GM08714 (cell line): ENCODE data around the gene COMMD2.

Experiments used
- H3K4me3 ChIP-seq: fragments of 200-500 bp; sonication (Bioruptor generic); 2 replicates; pipeline ENCODE4 v1.5.1; 2014; ENCODE audit warnings: mild to moderate bottlenecking, low read length, inconsistent platforms
- ZNF274 ChIP-seq: IDR thresholded peaks from 2 replicates; pipeline ENCODE4 v1.6.1; 2012; ENCODE audit warnings: mild to moderate bottlenecking, low read depth, low read length

Gene COMMD2

GRCh38 chr3:149752051-149752787 is at the start of gene COMMD2:
Gene COMMD2, minus strand, starts transcription at chr3:149752489. Its CDS starts 45 bp downstream, at chr3:149752444.
- TF ChIP-seq ZNF274 = no peak
- peak within 1 kb of the TSS; percentile 97 for H3K4me3 ChIP-seq

GRCh38 chr3:149801639-149802038 is 49.4 kb upstream of the COMMD2 start:
- H3K4me3 ChIP-seq = no peak overlapping the region
- no peak for TF ChIP-seq ZNF274

- no peak for TF ChIP-seq ZNF274
Measured at GRCh38 chr3:149801195-149801594, 48.9 kb upstream of the COMMD2 start.

GRCh38 chr3:149800693-149801092 is 48.4 kb upstream of the COMMD2 start:
- no peak for TF ChIP-seq ZNF274

More at GRCh38 chr3:149801195-149801594, 48.9 kb upstream of the COMMD2 start:
- H3K4me3 ChIP-seq = no peak overlapping the region

GRCh38 chr3:149796026-149796425 is 43.7 kb upstream of the COMMD2 start:
- no peak for TF ChIP-seq ZNF274
- no peak overlapping the region for H3K4me3 ChIP-seq

More at GRCh38 chr3:149800693-149801092, 48.4 kb upstream of the COMMD2 start:
- no peak overlapping the region for H3K4me3 ChIP-seq

- TF ChIP-seq ZNF274 = no peak
- H3K4me3 ChIP-seq = no peak within 1 kb of the TSS
Measured at GRCh38 chr3:149792452-149793270, 40.4 kb upstream of the COMMD2 start, which contains the start of gene ANKUB1. Gene ANKUB1, minus strand, starts transcription at chr3:149792554. Its CDS starts 188 bp downstream, at chr3:149792366.

GRCh38 chr3:149790698-149791097 is 38.4 kb upstream of the COMMD2 start:
- no peak overlapping the region for H3K4me3 ChIP-seq
- no peak for TF ChIP-seq ZNF274

GRCh38 chr3:149790268-149790667 is 38.0 kb upstream of the COMMD2 start:
- no peak for TF ChIP-seq ZNF274
- H3K4me3 ChIP-seq = no peak overlapping the region

GRCh38 chr3:149784064-149784704 is 31.9 kb upstream of the COMMD2 start:
- no peak for TF ChIP-seq ZNF274

GRCh38 chr3:149783576-149783975 is 31.3 kb upstream of the COMMD2 start:
- no peak overlapping the region for H3K4me3 ChIP-seq
- no peak for TF ChIP-seq ZNF274

More at GRCh38 chr3:149784064-149784704, 31.9 kb upstream of the COMMD2 start:
- no peak overlapping the region for H3K4me3 ChIP-seq

GRCh38 chr3:149781741-149782140 is 29.5 kb upstream of the COMMD2 start:
- no peak for TF ChIP-seq ZNF274
- H3K4me3 ChIP-seq = no peak overlapping the region

- TF ChIP-seq ZNF274 = no peak
- H3K4me3 ChIP-seq = no peak overlapping the region; the same call in 1 of the 2 replicates
Measured at GRCh38 chr3:149781211-149781610, 28.9 kb upstream of the COMMD2 start.

- TF ChIP-seq ZNF274 = no peak
- no peak overlapping the region for H3K4me3 ChIP-seq
Measured at GRCh38 chr3:149777414-149778214, 25.3 kb upstream of the COMMD2 start.
